ENCODE results near the gene ACER1. TPM values are rescaled to one million over a fixed set of nuclear protein-coding genes. Genes with fewer than 3 reads are reported as not detected.
"Not testable (repeated sequence)": the region's sequence is repeated elsewhere in the genome, so short reads cannot be mapped to it uniquely, and the experiment has no call there.

Gene ACER1
- total and polyA plus RNA-seq, 4 donors, result 0.07 TPM; not detected in 3

- no peak for DNase-seq (ENCODE audit: low spot score)
- TF ChIP-seq EGR1 (IDR thresholded peaks at IDR 0.05; ENCODE audit: low read depth in 2 of 2), result no peak
- no peak for TF ChIP-seq SP1 (IDR thresholded peaks at IDR 0.05)
- no peak for TF ChIP-seq HNF4G (IDR thresholded peaks at IDR 0.05)
- no peak for TF ChIP-seq GABPA (IDR thresholded peaks at IDR 0.05 in 1 of 2, conservative IDR thresholded peaks at IDR 0.05 in 1 of 2)
- TF ChIP-seq REST (IDR thresholded peaks at IDR 0.05), result no peak
- no peak for TF ChIP-seq JUND (IDR thresholded peaks at IDR 0.05)
- no peak for TF ChIP-seq TAF1 (conservative IDR thresholded peaks at IDR 0.05)
- TF ChIP-seq HNF4A (conservative IDR thresholded peaks at IDR 0.05), result no peak
- TF ChIP-seq RXRA (IDR thresholded peaks at IDR 0.05), result no peak
- no peak for TF ChIP-seq RAD21 (IDR thresholded peaks at IDR 0.05)
- no peak for TF ChIP-seq FOXA1 (IDR thresholded peaks at IDR 0.05)
- TF ChIP-seq ATF3 (IDR thresholded peaks at IDR 0.05), result no peak
- no peak for TF ChIP-seq FOXA2 (IDR thresholded peaks at IDR 0.05)
- TF ChIP-seq, protein P1, sequence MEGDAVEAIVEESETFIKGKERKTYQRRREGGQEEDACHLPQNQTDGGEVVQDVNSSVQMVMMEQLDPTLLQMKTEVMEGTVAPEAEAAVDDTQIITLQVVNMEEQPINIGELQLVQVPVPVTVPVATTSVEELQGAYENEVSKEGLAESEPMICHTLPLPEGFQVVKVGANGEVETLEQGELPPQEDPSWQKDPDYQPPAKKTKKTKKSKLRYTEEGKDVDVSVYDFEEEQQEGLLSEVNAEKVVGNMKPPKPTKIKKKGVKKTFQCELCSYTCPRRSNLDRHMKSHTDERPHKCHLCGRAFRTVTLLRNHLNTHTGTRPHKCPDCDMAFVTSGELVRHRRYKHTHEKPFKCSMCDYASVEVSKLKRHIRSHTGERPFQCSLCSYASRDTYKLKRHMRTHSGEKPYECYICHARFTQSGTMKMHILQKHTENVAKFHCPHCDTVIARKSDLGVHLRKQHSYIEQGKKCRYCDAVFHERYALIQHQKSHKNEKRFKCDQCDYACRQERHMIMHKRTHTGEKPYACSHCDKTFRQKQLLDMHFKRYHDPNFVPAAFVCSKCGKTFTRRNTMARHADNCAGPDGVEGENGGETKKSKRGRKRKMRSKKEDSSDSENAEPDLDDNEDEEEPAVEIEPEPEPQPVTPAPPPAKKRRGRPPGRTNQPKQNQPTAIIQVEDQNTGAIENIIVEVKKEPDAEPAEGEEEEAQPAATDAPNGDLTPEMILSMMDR (IDR thresholded peaks at IDR 0.05; ENCODE audit: low read depth, low read length, missing input control), result no peak
- no peak for TF ChIP-seq ZBTB33 (IDR thresholded peaks at IDR 0.05)
- no peak for TF ChIP-seq YY1 (IDR thresholded peaks at IDR 0.05)
- WGBS, result 85% methylated on average over 14 of the region's 14 CpGs
Measured at GRCh38 chr19:6357174-6357573, 23.8 kb upstream of the ACER1 start.

DNA sequence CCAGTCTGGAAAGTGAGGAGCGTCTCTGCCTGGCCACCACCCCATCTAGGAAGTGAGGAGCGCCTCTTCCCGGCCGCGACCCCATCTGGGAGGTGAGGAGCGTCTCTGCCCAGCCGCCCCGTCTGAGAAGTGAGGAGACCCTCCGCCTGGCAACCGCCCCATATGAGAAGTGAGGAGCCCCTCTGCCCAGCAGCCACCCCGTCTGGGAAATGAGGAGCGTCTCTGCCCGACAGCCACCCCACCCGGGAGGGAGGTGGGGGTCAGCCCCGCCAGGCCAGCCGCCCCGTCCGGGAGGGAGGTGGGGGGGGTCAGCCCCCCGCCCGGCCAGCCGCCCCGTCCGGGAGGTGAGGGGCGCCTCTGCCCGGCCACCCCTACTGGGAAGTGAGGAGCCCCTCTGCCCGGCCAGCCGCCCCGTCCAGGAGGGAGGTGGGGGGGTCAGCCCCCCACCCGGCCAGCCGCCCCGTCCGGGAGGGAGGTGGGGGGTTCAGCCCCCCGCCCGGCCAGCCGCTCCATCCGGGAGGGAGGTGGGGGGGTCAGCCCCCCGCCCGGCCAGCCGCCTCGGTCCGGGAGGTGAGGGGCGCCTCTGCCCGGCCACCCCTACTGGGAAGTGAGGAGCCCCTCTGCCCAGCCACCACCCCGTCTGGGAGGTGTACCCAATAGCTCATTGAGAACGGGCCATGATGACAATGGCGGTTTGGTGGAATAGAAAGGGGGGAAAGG, 22.1 kb upstream of the ACER1 start:
- not testable (repeated sequence) for DNase-seq (ENCODE audit: low spot score); H3K4me1 ChIP-seq (ENCODE audit: control insufficient read depth in 4 of 4, insufficient read depth in 4 of 4, low read length in 3 of 4); H3K27me3 ChIP-seq (ENCODE audit: control insufficient read depth in 4 of 4, insufficient read depth in 4 of 4, low read length in 3 of 4); H3K9me3 ChIP-seq (ENCODE audit: control insufficient read depth in 4 of 4, low read length in 3 of 4); H3K36me3 ChIP-seq (ENCODE audit: control insufficient read depth in 4 of 4, insufficient read depth in 3 of 4, low read depth in 1 of 4, low read length in 3 of 4); H3K9ac ChIP-seq (ENCODE audit: low read depth in 1 of 2, low read length in 2 of 2); H3K4me3 ChIP-seq (ENCODE audit: low read depth in 1 of 3, low read length in 3 of 3); H3K27ac ChIP-seq (ENCODE audit: low read depth in 1 of 2, low read length in 2 of 2)
- WGBS, result 95% methylated on average over 43 of the region's 46 CpGs

More at GRCh38 chr19:6357174-6357573, 23.8 kb upstream of the ACER1 start:
- Histone ChIP-seq H3K27ac (ENCODE audit: low read depth in 1 of 2, low read length in 2 of 2) (no peak overlapping the region), H3K27me3 (ENCODE audit: control insufficient read depth in 4 of 4, insufficient read depth in 4 of 4, low read length in 3 of 4) (no peaks in the 10 kb centered on the region), H3K36me3 (ENCODE audit: control insufficient read depth in 4 of 4, insufficient read depth in 3 of 4, low read depth in 1 of 4, low read length in 3 of 4) (peaks cover 0 to 2% (median 0%) of the 10 kb centered on the region in 4 donors), H3K4me1 (ENCODE audit: control insufficient read depth in 4 of 4, insufficient read depth in 4 of 4, low read length in 3 of 4) (peaks cover 0 to 3% (median 1%) of the 10 kb centered on the region in 4 donors), H3K4me3 (ENCODE audit: low read depth in 1 of 3, low read length in 3 of 3) (no peak overlapping the region), H3K9ac (ENCODE audit: low read depth in 1 of 2, low read length in 2 of 2) (no peak overlapping the region), H3K9me3 (ENCODE audit: control insufficient read depth in 4 of 4, low read length in 3 of 4) (no peaks in the 10 kb centered on the region)

All from liver (tissue), 9 donors.